ENCODE results near the gene PJVK. TPM values are rescaled to one million over a fixed set of nuclear protein-coding genes. Genes with fewer than 3 reads are reported as not detected.

PJVK gene
- total RNA-seq, 1 experiment from 2014 or later, result 3.7 TPM

DNA sequence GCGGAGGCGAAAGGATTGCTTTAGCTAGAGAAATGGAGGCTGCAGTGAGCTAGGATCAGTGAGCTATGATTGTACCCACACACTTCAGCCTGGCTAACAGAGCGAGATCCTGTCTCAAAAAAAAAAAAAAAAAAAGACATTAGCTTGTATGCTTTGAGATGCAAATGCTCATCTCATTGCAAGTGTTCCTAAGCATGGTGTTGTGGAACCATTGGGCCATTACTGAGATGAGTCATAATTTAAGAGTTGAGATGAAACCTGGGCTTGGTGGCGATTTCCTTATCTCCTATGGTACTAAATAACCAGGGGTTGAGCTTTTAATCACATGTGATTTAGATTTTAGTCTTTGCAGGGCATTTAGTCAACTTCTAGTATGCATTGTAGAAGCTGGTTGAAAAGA is 31.3 kb downstream of the PJVK start:
- CTCF ChIA-PET, result interaction anchor here (0.7 kb wide), 2 partner anchors 22 to 54 kb away, joined by 3 to 7 read pairs; no protein-coding TSS in a partner anchor
- POLR2A ChIA-PET, result interaction anchor here (0.6 to 0.7 kb wide), 2 partner anchors 25 to 206 kb away, joined by 3 to 6 read pairs; no protein-coding TSS in a partner anchor
- no peak for TF ChIP-seq TCF7L2 (IDR thresholded peaks at IDR 0.05; ENCODE audit: low read depth, low read length)
- no peak for TF ChIP-seq POLR2AphosphoS5 (IDR thresholded peaks at IDR 0.05; ENCODE audit: low read depth, low read length)
- no peak for TF ChIP-seq REST (IDR thresholded peaks at IDR 0.05; ENCODE audit: insufficient read depth in 1 of 2, low read depth in 2 of 2, low read length in 1 of 2)
- TF ChIP-seq SIN3A (IDR thresholded peaks at IDR 0.05; ENCODE audit: borderline replicate concordance, insufficient read depth, low read depth, low read length), result no peak
- no peak for TF ChIP-seq CTCF (IDR thresholded peaks at IDR 0.05)
- DNase-seq (ENCODE audit: low read depth, low spot score) (no peak), ATAC-seq (no peak)
- BruUV-seq (replicated peaks), result no TSS peak
- Histone ChIP-seq H3K9me3 (ENCODE audit: control insufficient read depth, insufficient read depth, low read depth, low read length) (no peaks in the 10 kb centered on the region), H3K36me3 (ENCODE audit: control insufficient read depth, insufficient read depth, low read length) (no peaks in the 10 kb centered on the region; the same call in 1 of the 2 replicates), H3K4me3 (ENCODE audit: low read depth in 2 of 2, low read length in 2 of 2) (no peak overlapping the region), H3K4me1 (ENCODE audit: control insufficient read depth, insufficient read depth, low read length) (peaks cover 25% of the 10 kb centered on the region), H3K27ac (ENCODE audit: low read length) (no peak overlapping the region), H3K27me3 (ENCODE audit: control insufficient read depth, insufficient read depth, low read length) (no peaks in the 10 kb centered on the region)
- intact Hi-C loops (cut with micrococcal nuclease; ENCODE audit: unreplicated experiment), result no loop called here
- in situ Hi-C loops (cut with HindIII; ENCODE audit: low pct_unique_long_range_greater_than_20kb, low sequenced_read_pairs), result no loop called here

DNA sequence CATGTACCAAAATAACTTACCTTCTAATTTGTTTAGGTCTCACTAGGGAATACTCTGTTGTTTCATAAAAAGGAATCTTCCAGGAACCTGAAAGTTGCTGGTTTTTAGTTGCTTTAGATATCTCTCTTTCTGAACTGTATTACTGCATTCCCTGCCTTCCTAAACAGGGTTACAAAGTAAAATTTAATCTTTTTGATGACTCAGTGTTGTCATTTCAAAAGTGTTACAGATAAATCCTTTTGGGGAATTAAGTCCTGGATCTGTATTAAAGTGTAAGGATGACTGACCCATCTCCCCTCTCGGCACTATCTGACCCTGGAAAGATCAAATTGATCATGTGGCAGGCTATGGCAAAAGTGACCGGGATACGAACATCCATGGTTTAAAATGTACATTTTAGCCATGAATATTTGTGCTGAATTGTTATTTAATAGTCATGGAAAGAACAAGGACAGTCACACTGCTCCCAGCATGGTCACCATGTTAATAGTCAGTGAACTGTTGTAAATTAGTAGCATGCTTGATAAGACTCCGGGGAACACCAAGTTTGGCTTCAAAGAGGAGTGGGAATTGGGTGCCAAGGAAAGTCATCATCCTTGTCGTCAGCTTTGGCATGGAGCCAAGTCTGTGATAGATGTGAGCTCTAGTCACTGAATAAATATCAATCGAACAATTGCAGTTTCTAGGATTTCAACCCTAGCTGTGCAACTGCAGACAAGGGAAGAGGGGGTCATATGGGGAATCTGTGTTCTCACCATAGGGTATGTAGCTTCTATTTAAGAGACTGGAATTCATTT is 33.3 kb downstream of the PJVK start:
- H3K36me3 ChIP-seq (ENCODE audit: control insufficient read depth, insufficient read depth, low read length), result no peaks in the 10 kb centered on the region; the same call in 1 of the 2 replicates
- no peak overlapping the region for H3K4me3 ChIP-seq (ENCODE audit: low read depth in 2 of 2, low read length in 2 of 2)
- peaks cover 16% of the 10 kb centered on the region for H3K4me1 ChIP-seq (ENCODE audit: control insufficient read depth, insufficient read depth, low read length)
- DNase-seq (ENCODE audit: low read depth, low spot score) (no peak), ATAC-seq (no peak)
- CTCF ChIA-PET, result no interaction called here
- no peaks in the 10 kb centered on the region for H3K9me3 ChIP-seq (ENCODE audit: control insufficient read depth, insufficient read depth, low read depth, low read length)
- POLR2A ChIA-PET, result no interaction called here
- H3K27ac ChIP-seq (ENCODE audit: low read length), result no peak overlapping the region
- TF ChIP-seq CTCF (IDR thresholded peaks at IDR 0.05) (no peak), REST (IDR thresholded peaks at IDR 0.05; ENCODE audit: insufficient read depth in 1 of 2, low read depth in 2 of 2, low read length in 1 of 2) (no peak), TCF7L2 (IDR thresholded peaks at IDR 0.05; ENCODE audit: low read depth, low read length) (no peak), POLR2AphosphoS5 (IDR thresholded peaks at IDR 0.05; ENCODE audit: low read depth, low read length) (no peak), SIN3A (IDR thresholded peaks at IDR 0.05; ENCODE audit: borderline replicate concordance, insufficient read depth, low read depth, low read length) (no peak)
- BruUV-seq (replicated peaks), result no TSS peak
- intact Hi-C loops (cut with micrococcal nuclease; ENCODE audit: unreplicated experiment) (no loop called here), in situ Hi-C loops (cut with HindIII; ENCODE audit: low pct_unique_long_range_greater_than_20kb, low sequenced_read_pairs) (no loop called here)
- no peaks in the 10 kb centered on the region for H3K27me3 ChIP-seq (ENCODE audit: control insufficient read depth, insufficient read depth, low read length)
